IMR-90 (cell line): ENCODE data around the gene LYPD6B. TPM values are rescaled to one million over a fixed set of nuclear protein-coding genes. Genes with fewer than 3 reads are reported as not detected.

ENCODE experiments used
- ATAC-seq: fragments of 200-7000 bp; cut with Tn5 transposase; 2 replicates; pipeline ENCODE4 v1.9.1; 2020; ENCODE audit warnings: low read depth, mild to moderate bottlenecking, moderate library complexity
- BruUV-seq: library from RNA; stranded (reverse); fragments of 400-500 nt; replicated peaks from 2 replicates; lab custom pipeline; 2021; lab: Mats Ljungman, UMichigan
- CTCF ChIA-PET: fragments of 300-600 bp; formaldehyde crosslinking; extraction: SDS; loops from one replicate; lab custom pipeline; 2021; ENCODE audit warnings: antibody characterized with exemption; lab: Yijun Ruan, JAX
- POLR2A ChIA-PET: fragments of 300-600 bp; sonication (Branson Sonifier 250); formaldehyde crosslinking; loops from one replicate; lab custom pipeline; 2022; ENCODE audit warnings: antibody characterized with exemption; ENCODE audit not compliant: unreplicated experiment; lab: Charles Lee
- DNase-seq: peaks from one replicate; pipeline ENCODE4 v3.0.0; 2013
- H2AFZ ChIP-seq: replicated peaks from 2 replicates; pipeline ENCODE3; 2013; ENCODE audit warnings: low read length, mild to moderate bottlenecking; ENCODE audit not compliant: poor library complexity
- H2AK5ac ChIP-seq: 2 replicates; pipeline ENCODE4 v1.6.1; 2013; ENCODE audit warnings: low read depth, low read length, inconsistent platforms
- H2AK9ac ChIP-seq: replicated peaks from 2 replicates; pipeline ENCODE3; 2013; ENCODE audit warnings: mild to moderate bottlenecking, low read depth, low read length, moderate library complexity; ENCODE audit not compliant: poor library complexity
- H2BK120ac ChIP-seq: 2 replicates; pipeline ENCODE4 v1.6.1; 2013; ENCODE audit warnings: low read depth, low read length, inconsistent platforms
- H2BK15ac ChIP-seq: 3 replicates; pipeline ENCODE4 v1.6.1; 2013; ENCODE audit warnings: low read depth, low read length, inconsistent platforms
- H2BK20ac ChIP-seq: 2 replicates; pipeline ENCODE4 v1.6.1; 2013; ENCODE audit warnings: low read depth, mild to moderate bottlenecking, inconsistent platforms, low read length, moderate library complexity
- H2BK5ac ChIP-seq: 2 replicates; pipeline ENCODE4 v1.6.1; 2013; ENCODE audit warnings: mild to moderate bottlenecking, low read depth, low read length, inconsistent platforms; ENCODE audit not compliant: poor library complexity, severe bottlenecking
- H3K14ac ChIP-seq: replicated peaks from 2 replicates; pipeline ENCODE4 v1.6.1; 2013; ENCODE audit warnings: low read depth, low read length, inconsistent platforms
- H3K18ac ChIP-seq: 2 replicates; pipeline ENCODE4 v1.6.1; 2013; ENCODE audit warnings: low read depth, low read length, control low read depth
- H3K23ac ChIP-seq: 2 replicates; pipeline ENCODE4 v1.6.1; 2013; ENCODE audit warnings: low read depth, low read length, inconsistent platforms
- H3K27ac ChIP-seq: 2 replicates; pipeline ENCODE4 v1.5.1; 2013; ENCODE audit warnings: mild to moderate bottlenecking, control low read depth, low read length; ENCODE audit not compliant: insufficient read depth
- H3K27me3 ChIP-seq: 2 replicates; pipeline ENCODE4 v1.6.1; 2013; ENCODE audit warnings: low read length; ENCODE audit not compliant: control insufficient read depth, insufficient read depth
- H3K36me3 ChIP-seq: 2 replicates; pipeline ENCODE4 v1.6.1; 2013; ENCODE audit warnings: low read length, mixed read lengths; ENCODE audit not compliant: control insufficient read depth, insufficient read depth
- H3K4ac ChIP-seq: 2 replicates; pipeline ENCODE4 v1.6.1; 2013; ENCODE audit warnings: low read depth, low read length, inconsistent platforms
- H3K4me1 ChIP-seq: 2 replicates; pipeline ENCODE4 v1.6.1; 2013; ENCODE audit warnings: low read length, mixed read lengths; ENCODE audit not compliant: control insufficient read depth, insufficient read depth
- H3K4me2 ChIP-seq: 2 replicates; pipeline ENCODE4 v1.6.1; 2013; ENCODE audit warnings: low read depth, mild to moderate bottlenecking, control low read depth, low read length, moderate library complexity
- H3K4me3 ChIP-seq: 2 replicates; pipeline ENCODE4 v1.5.1; 2013; ENCODE audit warnings: low read depth, mild to moderate bottlenecking, control low read depth, low read length, moderate library complexity; ENCODE audit not compliant: insufficient read depth
- H3K56ac ChIP-seq: 2 replicates; pipeline ENCODE4 v1.6.1; 2013; ENCODE audit warnings: low read length, inconsistent platforms; ENCODE audit not compliant: insufficient read depth; ENCODE audit errors: extremely low read depth
- H3K79me1 ChIP-seq, 2 experiments: 2 replicates each; pipeline ENCODE4 v1.6.1; 2013; ENCODE audit warnings: low read length in 2 of 2, inconsistent platforms in 1 of 2, low read depth in 1 of 2
- H3K9ac ChIP-seq: 2 replicates; pipeline ENCODE4 v1.6.1; 2013; ENCODE audit warnings: low read depth, low read length, control low read depth
- H3K9me1 ChIP-seq: 2 replicates; pipeline ENCODE4 v1.6.1; 2013; ENCODE audit warnings: low read length, inconsistent platforms; ENCODE audit not compliant: insufficient read depth
- H3K9me3 ChIP-seq: 2 replicates; pipeline ENCODE4 v1.6.1; 2013; ENCODE audit warnings: low read length; ENCODE audit not compliant: control insufficient read depth, insufficient read depth
- H4K20me1 ChIP-seq: 2 replicates; pipeline ENCODE4 v1.6.1; 2013; ENCODE audit warnings: low read length, inconsistent platforms; ENCODE audit not compliant: insufficient read depth
- H4K5ac ChIP-seq: 2 replicates; pipeline ENCODE4 v1.6.1; 2013; ENCODE audit warnings: mild to moderate bottlenecking, low read depth, low read length, control low read depth
- H4K8ac ChIP-seq, 2 experiments: 2 replicates each; pipeline ENCODE4 v1.6.1; 2013; ENCODE audit warnings: low read depth in 2 of 2, low read length in 2 of 2, control low read depth in 1 of 2, inconsistent platforms in 1 of 2
- H4K91ac ChIP-seq: 2 replicates; pipeline ENCODE4 v1.6.1; 2013; ENCODE audit warnings: low read depth, low read length, inconsistent platforms; ENCODE audit not compliant: insufficient read depth
- BHLHE40 ChIP-seq: fragments of 150-350 bp; IDR thresholded peaks from 2 replicates; pipeline ENCODE4 v1.6.1; 2016; ENCODE audit warnings: mild to moderate bottlenecking, low read depth, low read length
- CEBPB ChIP-seq: IDR thresholded peaks from 2 replicates; pipeline ENCODE4 v1.6.1; 2012; ENCODE audit warnings: low read depth, low read length, improper control_type of control experiment
- FOS ChIP-seq: fragments of 150-350 bp; IDR thresholded peaks from 2 replicates; pipeline ENCODE4 v1.6.1; 2016; ENCODE audit warnings: low read depth, low read length
- MAZ ChIP-seq: IDR thresholded peaks from 2 replicates; pipeline ENCODE4 v1.6.1; 2012; ENCODE audit warnings: low read depth, mild to moderate bottlenecking, low read length, improper control_type of control experiment, moderate library complexity, borderline replicate concordance
- MXI1 ChIP-seq: IDR thresholded peaks from 2 replicates; pipeline ENCODE4 v1.6.1; 2012; ENCODE audit warnings: low read depth, mild to moderate bottlenecking, low read length, moderate library complexity, borderline replicate concordance
- POLR2A ChIP-seq: IDR thresholded peaks from 2 replicates; pipeline ENCODE4 v1.6.1; 2012; ENCODE audit warnings: mild to moderate bottlenecking, low read depth, low read length
- RCOR1 ChIP-seq: IDR thresholded peaks from 2 replicates; pipeline ENCODE4 v1.6.1; 2012; ENCODE audit warnings: mild to moderate bottlenecking, low read length, improper control_type of control experiment; ENCODE audit not compliant: insufficient replicate concordance
- RFX5 ChIP-seq: IDR thresholded peaks from 2 replicates; pipeline ENCODE4 v1.8.0; 2012; ENCODE audit warnings: low read depth, mild to moderate bottlenecking, low read length, moderate library complexity
- SMC3 ChIP-seq: fragments of 150-350 bp; IDR thresholded peaks from 2 replicates; pipeline ENCODE4 v1.6.1; 2016; ENCODE audit warnings: low read depth, mild to moderate bottlenecking, antibody characterized with exemption, low read length, moderate library complexity
- WGBS, 2 experiments: methylation state at CpG; one replicate each; pipeline versions ENCODE4 v1.1.5 to v1.1.7; 2013; ENCODE audit warnings: missing lambda C conversion rate in 2 of 2; ENCODE audit not compliant: insufficient read length in 1 of 2; ENCODE audit errors: extremely low coverage in 2 of 2; 5-methylcytosine and 5-hydroxymethylcytosine counted together
- dilution Hi-C: fragments of 300-500 bp; cut with HindIII; formaldehyde crosslinking; loops from one replicate; pipeline ENCODE4 v1.14.3; 2018; ENCODE audit warnings: low sequenced_read_pairs; ENCODE audit not compliant: unreplicated experiment
- in situ Hi-C: fragments of 300-500 bp; cut with MboI; formaldehyde crosslinking; loops from 3 replicates; pipeline ENCODE4 v1.14.3; 2019; ENCODE audit warnings: low sequenced_read_pairs, inconsistent platforms, mixed read lengths
- intact Hi-C: fragments of 100-400 bp; cut with micrococcal nuclease; formaldehyde crosslinking; loops from 2 replicates; pipeline ENCODE4 v1.10.0; 2022
- polyA plus RNA-seq, 3 experiments: library from polyadenylated mRNA; depleted of rRNA; stranded (reverse); fragments of >200 nt; gene quantifications; 2 replicates each; pipeline ENCODE4 v1.2.3, GENCODE V29; 2012; ENCODE audit warnings: low replicate concordance in 1 of 3
- total RNA-seq: library from RNA; depleted of rRNA; stranded (reverse); fragments of >200 nt; gene quantifications from 2 replicates; pipeline ENCODE4 v1.2.3, GENCODE V29; 2012
- TF ChIP-seq, protein P1 (sequence below): fragments of 150-350 bp; IDR thresholded peaks from 2 replicates; pipeline ENCODE4 v1.6.1; 2017; ENCODE audit warnings: mild to moderate bottlenecking, antibody characterized with exemption, low read length, low read depth
- TF ChIP-seq, protein P2 (sequence below): conservative IDR thresholded peaks from 2 replicates; pipeline ENCODE4 v1.5.1; 2012; ENCODE audit warnings: mild to moderate bottlenecking, low read depth, low read length, improper control_type of control experiment

Gene LYPD6B
- total and polyA plus RNA-seq, 2 of the 4 experiments (the other 2 are of a cell fraction) = 0.05 TPM; not detected in 1

DNA sequence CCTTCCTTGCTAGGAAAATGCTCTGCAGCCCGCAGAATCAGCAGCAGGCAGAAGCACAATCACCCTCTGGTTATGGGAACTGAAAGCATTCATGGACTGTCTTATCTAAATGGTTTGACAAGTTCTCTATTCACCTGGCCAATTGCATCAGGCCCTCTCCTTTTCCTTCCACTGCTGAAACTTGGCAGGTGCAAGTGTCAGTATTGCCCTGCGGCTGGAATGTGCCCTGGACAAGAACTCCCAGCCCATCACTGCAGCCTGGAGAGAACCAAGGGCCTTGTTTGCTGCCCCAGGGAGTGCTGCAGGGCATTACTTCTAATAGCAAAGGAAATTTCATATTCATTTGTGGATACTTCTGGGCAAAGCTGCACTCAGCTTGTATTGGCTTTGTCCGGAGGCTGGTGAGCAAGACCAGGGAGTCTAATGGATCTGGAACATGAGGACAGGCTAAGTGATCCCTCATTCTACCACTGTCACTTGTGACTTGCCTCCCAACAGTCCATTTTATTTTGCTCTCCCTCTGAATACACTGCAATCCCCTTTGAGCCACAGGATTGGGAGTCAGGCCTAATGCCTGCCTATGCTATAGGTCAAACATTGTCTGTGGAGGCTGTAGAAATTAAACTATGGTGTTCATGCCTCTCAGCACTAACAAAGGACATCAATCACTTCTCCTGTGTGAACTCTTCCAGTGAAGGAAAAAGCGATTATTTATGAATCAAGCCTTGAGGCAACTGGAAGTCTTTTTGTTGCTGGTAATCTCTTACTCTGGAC is 116.9 kb downstream of the LYPD6B start:
- Histone ChIP-seq H3K9me1 (no peaks in the 10 kb centered on the region), H3K9me3 (no peaks in the 10 kb centered on the region), H3K27ac (no peak overlapping the region), H3K23ac (no peak overlapping the region), H3K56ac (no peak overlapping the region), H3K4me3 (no peak overlapping the region), H3K36me3 (no peaks in the 10 kb centered on the region), H2BK15ac (no peak overlapping the region), H4K91ac (no peak overlapping the region), H3K9ac (no peak overlapping the region), H4K8ac (no peak overlapping the region), H4K20me1 (no peaks in the 10 kb centered on the region), H2BK20ac (no peak overlapping the region), H3K27me3 (no peaks in the 10 kb centered on the region), H3K18ac (no peak overlapping the region), H3K79me1 (no peaks in the 10 kb centered on the region), H2AK5ac (no peak overlapping the region), H2AK9ac (no peak overlapping the region), H4K5ac (no peak overlapping the region), H3K4me2 (no peak overlapping the region), H2AFZ (no peak overlapping the region), H2BK5ac (no peak overlapping the region), H3K4ac (no peak overlapping the region), H3K4me1 (no peaks in the 10 kb centered on the region), H2BK120ac (no peak overlapping the region), H3K14ac (no peak overlapping the region)
- BruUV-seq = no TSS peak
- no CpG with 5 or more reads among the region's 4 CpGs for WGBS, 2 experiments
- in situ Hi-C loops = no loop called here
- intact Hi-C loops = no loop called here
- ChIA-PET CTCF (no interaction called here), POLR2A (no interaction called here)
- no peak for TF ChIP-seq BHLHE40
- TF ChIP-seq POLR2A = no peak
- no peak for TF ChIP-seq FOS
- TF ChIP-seq, protein P1, sequence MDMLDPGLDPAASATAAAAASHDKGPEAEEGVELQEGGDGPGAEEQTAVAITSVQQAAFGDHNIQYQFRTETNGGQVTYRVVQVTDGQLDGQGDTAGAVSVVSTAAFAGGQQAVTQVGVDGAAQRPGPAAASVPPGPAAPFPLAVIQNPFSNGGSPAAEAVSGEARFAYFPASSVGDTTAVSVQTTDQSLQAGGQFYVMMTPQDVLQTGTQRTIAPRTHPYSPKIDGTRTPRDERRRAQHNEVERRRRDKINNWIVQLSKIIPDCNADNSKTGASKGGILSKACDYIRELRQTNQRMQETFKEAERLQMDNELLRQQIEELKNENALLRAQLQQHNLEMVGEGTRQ = no peak
- TF ChIP-seq RFX5 = no peak
- TF ChIP-seq CEBPB = no peak
- TF ChIP-seq MXI1 = no peak
- TF ChIP-seq SMC3 = no peak
- TF ChIP-seq RCOR1 = no peak
- TF ChIP-seq, protein P2, sequence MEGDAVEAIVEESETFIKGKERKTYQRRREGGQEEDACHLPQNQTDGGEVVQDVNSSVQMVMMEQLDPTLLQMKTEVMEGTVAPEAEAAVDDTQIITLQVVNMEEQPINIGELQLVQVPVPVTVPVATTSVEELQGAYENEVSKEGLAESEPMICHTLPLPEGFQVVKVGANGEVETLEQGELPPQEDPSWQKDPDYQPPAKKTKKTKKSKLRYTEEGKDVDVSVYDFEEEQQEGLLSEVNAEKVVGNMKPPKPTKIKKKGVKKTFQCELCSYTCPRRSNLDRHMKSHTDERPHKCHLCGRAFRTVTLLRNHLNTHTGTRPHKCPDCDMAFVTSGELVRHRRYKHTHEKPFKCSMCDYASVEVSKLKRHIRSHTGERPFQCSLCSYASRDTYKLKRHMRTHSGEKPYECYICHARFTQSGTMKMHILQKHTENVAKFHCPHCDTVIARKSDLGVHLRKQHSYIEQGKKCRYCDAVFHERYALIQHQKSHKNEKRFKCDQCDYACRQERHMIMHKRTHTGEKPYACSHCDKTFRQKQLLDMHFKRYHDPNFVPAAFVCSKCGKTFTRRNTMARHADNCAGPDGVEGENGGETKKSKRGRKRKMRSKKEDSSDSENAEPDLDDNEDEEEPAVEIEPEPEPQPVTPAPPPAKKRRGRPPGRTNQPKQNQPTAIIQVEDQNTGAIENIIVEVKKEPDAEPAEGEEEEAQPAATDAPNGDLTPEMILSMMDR = no peak
- TF ChIP-seq MAZ = no peak
- dilution Hi-C loops = no loop called here
- ATAC-seq = no peak
- DNase-seq = no peak
